ENCODE data around the gene TMEM150C. TPM values are rescaled to one million over a fixed set of nuclear protein-coding genes. Genes with fewer than 3 reads are reported as not detected.

Gene TMEM150C
- total RNA-seq, 2 donors from 2014 or later = not detected

- H3K36me3 Mint-ChIP-seq = no peaks in the 10 kb centered on the region
- DNase-seq (ENCODE audit: low spot score) = no peak
- H3K27ac Mint-ChIP-seq = no peak overlapping the region
- peaks cover 11 to 17% of the 10 kb centered on the region in 2 donors for H3K27me3 Mint-ChIP-seq
- no peaks in the 10 kb centered on the region for H3K4me1 Mint-ChIP-seq (ENCODE audit: low read depth in 2 of 2)
- no peak for ATAC-seq
- H3K9me3 Mint-ChIP-seq = no peaks in the 10 kb centered on the region
- H3K4me3 Mint-ChIP-seq = no peak overlapping the region
Measured at GRCh38 chr4:82521283-82521682, 40.5 kb downstream of the TMEM150C start.

GRCh38 chr4:82519776-82520175 lies 42.0 kb downstream of the TMEM150C start:
- ATAC-seq = no peak
- no peaks in the 10 kb centered on the region for H3K4me1 Mint-ChIP-seq (ENCODE audit: low read depth in 2 of 2)
- no peak for DNase-seq (ENCODE audit: low spot score)

DNA sequence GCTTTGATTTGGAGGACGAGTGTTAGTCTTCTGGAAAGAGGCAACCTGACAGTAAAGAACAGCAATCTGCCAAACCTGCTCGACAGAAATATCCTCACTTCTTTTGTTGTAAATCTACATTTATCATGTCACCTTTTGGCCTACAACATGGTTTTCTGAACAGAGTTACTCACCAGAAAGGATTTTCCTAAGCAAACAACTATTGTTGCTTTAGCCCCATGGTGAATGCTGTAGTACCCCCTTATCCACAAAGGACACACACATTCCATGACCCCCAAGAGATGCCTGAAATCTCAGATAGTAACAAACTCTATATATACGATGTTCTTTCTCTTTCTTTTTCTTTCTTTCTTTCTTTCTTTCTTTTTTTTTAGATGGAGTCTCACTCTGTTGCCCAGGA lies 42.7 kb downstream of the TMEM150C start:
- Mint-ChIP-seq H3K27ac (no peak overlapping the region), H3K27me3 (peaks cover 11 to 19% of the 10 kb centered on the region in 2 donors), H3K36me3 (no peaks in the 10 kb centered on the region), H3K4me1 (ENCODE audit: low read depth in 2 of 2) (no peaks in the 10 kb centered on the region), H3K4me3 (no peak overlapping the region), H3K9me3 (no peaks in the 10 kb centered on the region)
- ATAC-seq = no peak
- no peak for DNase-seq (ENCODE audit: low spot score)

More at GRCh38 chr4:82519776-82520175, 42.0 kb downstream of the TMEM150C start:
- H3K4me3 Mint-ChIP-seq = no peak overlapping the region
- no peaks in the 10 kb centered on the region for H3K36me3 Mint-ChIP-seq
- peaks cover 11 to 17% of the 10 kb centered on the region in 2 donors for H3K27me3 Mint-ChIP-seq
- H3K9me3 Mint-ChIP-seq = no peaks in the 10 kb centered on the region
- H3K27ac Mint-ChIP-seq = no peak overlapping the region

- H3K9me3 Mint-ChIP-seq = no peaks in the 10 kb centered on the region
- H3K4me3 Mint-ChIP-seq = no peak overlapping the region
- DNase-seq (ENCODE audit: low spot score) (no peak), ATAC-seq (no peak)
- H3K36me3 Mint-ChIP-seq = no peaks in the 10 kb centered on the region
- peaks cover 14 to 35% of the 10 kb centered on the region in 2 donors for H3K27me3 Mint-ChIP-seq
- no peaks in the 10 kb centered on the region for H3K4me1 Mint-ChIP-seq (ENCODE audit: low read depth in 2 of 2)
- no peak overlapping the region for H3K27ac Mint-ChIP-seq
Measured at GRCh38 chr4:82517043-82517442, 44.7 kb downstream of the TMEM150C start.

GRCh38 chr4:82515705-82516104 lies 46.1 kb downstream of the TMEM150C start:
- Mint-ChIP-seq H3K36me3 (no peaks in the 10 kb centered on the region), H3K27me3 (peaks cover 8 to 24% of the 10 kb centered on the region in 2 donors), H3K9me3 (no peaks in the 10 kb centered on the region), H3K27ac (no peak overlapping the region), H3K4me1 (ENCODE audit: low read depth in 2 of 2) (no peaks in the 10 kb centered on the region), H3K4me3 (no peak overlapping the region)
- ATAC-seq = no peak
- DNase-seq (ENCODE audit: low spot score) = no peak

DNA sequence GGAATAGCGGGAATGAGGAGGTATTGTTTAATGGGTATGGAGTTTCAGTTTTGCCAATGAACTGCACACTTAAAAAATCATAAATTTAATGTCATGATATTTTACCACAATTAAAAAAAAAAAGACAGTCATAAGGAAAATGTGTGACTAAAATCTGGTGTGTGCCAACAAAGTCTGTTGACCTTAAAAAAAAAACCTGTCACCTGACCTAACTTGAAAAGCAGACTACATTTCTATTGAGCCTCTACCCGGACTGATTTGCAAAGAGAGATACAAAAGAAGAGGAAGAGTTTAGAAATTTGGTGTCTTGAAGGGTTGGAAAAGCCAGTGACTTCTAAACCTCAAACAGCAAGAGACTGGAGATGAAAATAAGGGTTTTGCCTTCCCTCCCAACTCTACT lies 48.4 kb downstream of the TMEM150C start:
- Mint-ChIP-seq H3K27me3 (peaks cover 10 to 24% of the 10 kb centered on the region in 2 donors), H3K4me3 (no peak overlapping the region), H3K36me3 (no peaks in the 10 kb centered on the region), H3K4me1 (ENCODE audit: low read depth in 2 of 2) (no peaks in the 10 kb centered on the region), H3K27ac (no peak overlapping the region), H3K9me3 (no peaks in the 10 kb centered on the region)
- DNase-seq (ENCODE audit: low spot score) = no peak
- no peak for ATAC-seq

GRCh38 chr4:82510216-82510615 lies 51.6 kb downstream of the TMEM150C start:
- no peak for DNase-seq (ENCODE audit: low spot score)

GRCh38 chr4:82508806-82509428 lies 52.9 kb downstream of the TMEM150C start:
- H3K4me1 Mint-ChIP-seq (ENCODE audit: low read depth in 2 of 2) = no peaks in the 10 kb centered on the region
- H3K27ac Mint-ChIP-seq = no peak overlapping the region
- DNase-seq (ENCODE audit: low spot score) = no peak
- H3K36me3 Mint-ChIP-seq = no peaks in the 10 kb centered on the region
- no peaks in the 10 kb centered on the region for H3K9me3 Mint-ChIP-seq
- H3K4me3 Mint-ChIP-seq = no peak overlapping the region
- no peak for ATAC-seq
- H3K27me3 Mint-ChIP-seq = peaks cover 10 to 34% of the 10 kb centered on the region in 2 donors

More at GRCh38 chr4:82510216-82510615, 51.6 kb downstream of the TMEM150C start:
- no peak for ATAC-seq
- Mint-ChIP-seq H3K36me3 (no peaks in the 10 kb centered on the region), H3K9me3 (no peaks in the 10 kb centered on the region), H3K4me3 (no peak overlapping the region), H3K27ac (no peak overlapping the region), H3K4me1 (ENCODE audit: low read depth in 2 of 2) (no peaks in the 10 kb centered on the region), H3K27me3 (peaks cover 10 to 37% of the 10 kb centered on the region in 2 donors)

DNA sequence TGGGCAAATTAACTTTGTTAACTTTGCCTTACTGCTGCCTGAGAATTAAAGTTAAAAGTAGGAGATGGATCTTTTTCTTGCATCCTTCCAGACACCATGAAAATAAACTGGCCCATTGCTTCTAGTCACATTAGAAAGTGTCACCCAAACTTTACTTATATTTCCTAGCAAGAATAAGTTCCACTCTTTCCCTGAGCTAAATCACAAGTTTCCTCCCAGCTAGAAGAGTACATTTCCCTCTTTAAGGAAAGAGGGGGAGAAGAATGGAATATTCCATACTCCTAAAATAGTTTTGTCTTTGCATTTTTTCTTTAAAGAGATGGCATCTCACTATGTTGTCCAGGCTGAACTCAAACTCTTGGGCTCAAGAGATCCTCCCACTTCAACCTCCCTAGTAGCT lies 53.8 kb downstream of the TMEM150C start:
- H3K27ac Mint-ChIP-seq = no peak overlapping the region
- no peaks in the 10 kb centered on the region for H3K9me3 Mint-ChIP-seq
- DNase-seq (ENCODE audit: low spot score) = no peak
- no peaks in the 10 kb centered on the region for H3K36me3 Mint-ChIP-seq
- peaks cover 4 to 25% of the 10 kb centered on the region in 2 donors for H3K27me3 Mint-ChIP-seq
- H3K4me3 Mint-ChIP-seq = no peak overlapping the region
- no peaks in the 10 kb centered on the region for H3K4me1 Mint-ChIP-seq (ENCODE audit: low read depth in 2 of 2)
- no peak for ATAC-seq

GRCh38 chr4:82501154-82501442 lies 60.7 kb downstream of the TMEM150C start:
- ATAC-seq (no peak), DNase-seq (ENCODE audit: low spot score) (no peak)
- H3K9me3 Mint-ChIP-seq = no peaks in the 10 kb centered on the region
- H3K36me3 Mint-ChIP-seq = no peaks in the 10 kb centered on the region
- peaks cover 0 to 1% of the 10 kb centered on the region in 2 donors for H3K27me3 Mint-ChIP-seq
- H3K27ac Mint-ChIP-seq = no peak overlapping the region
- H3K4me3 Mint-ChIP-seq = no peak overlapping the region
- H3K4me1 Mint-ChIP-seq (ENCODE audit: low read depth in 2 of 2) = no peaks in the 10 kb centered on the region

- Mint-ChIP-seq H3K4me1 (ENCODE audit: low read depth in 2 of 2) (no peaks in the 10 kb centered on the region), H3K36me3 (no peaks in the 10 kb centered on the region)
Measured at GRCh38 chr4:82500435-82501153, 61.2 kb downstream of the TMEM150C start.

GRCh38 chr4:82499738-82500434 lies 61.9 kb downstream of the TMEM150C start:
- no peak for ATAC-seq

More at GRCh38 chr4:82500435-82501153, 61.2 kb downstream of the TMEM150C start:
- Mint-ChIP-seq H3K27ac (no peak overlapping the region), H3K4me3 (no peak overlapping the region), H3K27me3 (no peaks in the 10 kb centered on the region), H3K9me3 (no peaks in the 10 kb centered on the region)
- ATAC-seq (no peak), DNase-seq (ENCODE audit: low spot score) (no peak)

DNA sequence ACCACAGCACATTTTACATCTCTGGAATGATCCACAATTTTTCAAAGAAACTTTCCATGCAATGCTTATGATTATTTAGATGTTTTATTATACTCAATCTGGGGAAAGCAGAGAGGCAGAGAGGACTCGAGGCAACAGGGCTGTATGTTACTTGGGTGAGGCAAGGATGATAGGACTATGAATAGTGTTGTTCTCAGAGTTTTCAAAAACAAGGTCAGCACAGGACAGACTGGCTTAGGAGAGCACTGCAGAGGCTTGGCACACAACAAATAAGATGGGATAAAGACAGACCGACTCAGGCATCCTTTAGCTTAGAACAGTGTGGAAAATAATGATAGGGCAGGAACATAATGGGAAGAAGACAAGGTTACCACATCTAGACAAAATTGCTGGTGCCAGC lies 65.4 kb downstream of the TMEM150C start:
- Mint-ChIP-seq H3K27me3 (no peaks in the 10 kb centered on the region), H3K4me1 (ENCODE audit: low read depth in 2 of 2) (no peaks in the 10 kb centered on the region), H3K9me3 (no peaks in the 10 kb centered on the region), H3K4me3 (no peak overlapping the region), H3K36me3 (no peaks in the 10 kb centered on the region), H3K27ac (no peak overlapping the region)
- ATAC-seq (no peak), DNase-seq (ENCODE audit: low spot score) (no peak)

More at GRCh38 chr4:82499738-82500434, 61.9 kb downstream of the TMEM150C start:
- DNase-seq (ENCODE audit: low spot score) = no peak
- H3K4me1 Mint-ChIP-seq (ENCODE audit: low read depth in 2 of 2) = no peaks in the 10 kb centered on the region
- H3K27ac Mint-ChIP-seq = no peak overlapping the region
- no peaks in the 10 kb centered on the region for H3K27me3 Mint-ChIP-seq
- H3K4me3 Mint-ChIP-seq = no peak overlapping the region
- H3K9me3 Mint-ChIP-seq = no peaks in the 10 kb centered on the region
- H3K36me3 Mint-ChIP-seq = no peaks in the 10 kb centered on the region

DNA sequence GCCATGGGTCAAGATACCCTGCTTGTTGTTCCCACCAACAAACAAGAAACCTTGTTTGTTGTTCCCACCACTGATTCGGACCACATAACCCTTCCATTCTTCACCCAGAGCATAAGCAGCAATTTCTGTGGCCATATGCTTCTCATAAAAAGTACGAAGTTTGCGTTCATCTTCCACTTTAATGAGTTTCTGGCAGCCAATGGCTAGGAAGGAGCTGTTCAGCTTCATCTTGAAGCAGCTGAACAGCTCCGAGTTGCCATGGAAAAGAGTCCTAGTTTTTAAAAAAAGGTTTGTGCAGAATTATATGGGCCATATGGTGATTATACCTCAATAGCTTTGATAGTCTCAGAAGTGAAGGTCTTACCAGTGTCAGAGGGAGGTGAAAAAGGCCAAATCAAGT lies 66.1 kb downstream of the TMEM150C start:
- no peaks in the 10 kb centered on the region for H3K9me3 Mint-ChIP-seq
- ATAC-seq = no peak
- no peak overlapping the region for H3K4me3 Mint-ChIP-seq
- H3K36me3 Mint-ChIP-seq = no peaks in the 10 kb centered on the region
- H3K4me1 Mint-ChIP-seq (ENCODE audit: low read depth in 2 of 2) = no peaks in the 10 kb centered on the region
- H3K27me3 Mint-ChIP-seq = no peaks in the 10 kb centered on the region
- no peak overlapping the region for H3K27ac Mint-ChIP-seq
- no peak for DNase-seq (ENCODE audit: low spot score)
